GM21515 (cell line): ENCODE measurements around the gene NOM1.

ENCODE experiments used
- ATAC-seq: cut with Tn5 transposase; IDR thresholded peaks from one replicate; pipeline ENCODE4 v1.9.1; 2021; ENCODE audit not compliant: unreplicated experiment

NOM1 gene

DNA sequence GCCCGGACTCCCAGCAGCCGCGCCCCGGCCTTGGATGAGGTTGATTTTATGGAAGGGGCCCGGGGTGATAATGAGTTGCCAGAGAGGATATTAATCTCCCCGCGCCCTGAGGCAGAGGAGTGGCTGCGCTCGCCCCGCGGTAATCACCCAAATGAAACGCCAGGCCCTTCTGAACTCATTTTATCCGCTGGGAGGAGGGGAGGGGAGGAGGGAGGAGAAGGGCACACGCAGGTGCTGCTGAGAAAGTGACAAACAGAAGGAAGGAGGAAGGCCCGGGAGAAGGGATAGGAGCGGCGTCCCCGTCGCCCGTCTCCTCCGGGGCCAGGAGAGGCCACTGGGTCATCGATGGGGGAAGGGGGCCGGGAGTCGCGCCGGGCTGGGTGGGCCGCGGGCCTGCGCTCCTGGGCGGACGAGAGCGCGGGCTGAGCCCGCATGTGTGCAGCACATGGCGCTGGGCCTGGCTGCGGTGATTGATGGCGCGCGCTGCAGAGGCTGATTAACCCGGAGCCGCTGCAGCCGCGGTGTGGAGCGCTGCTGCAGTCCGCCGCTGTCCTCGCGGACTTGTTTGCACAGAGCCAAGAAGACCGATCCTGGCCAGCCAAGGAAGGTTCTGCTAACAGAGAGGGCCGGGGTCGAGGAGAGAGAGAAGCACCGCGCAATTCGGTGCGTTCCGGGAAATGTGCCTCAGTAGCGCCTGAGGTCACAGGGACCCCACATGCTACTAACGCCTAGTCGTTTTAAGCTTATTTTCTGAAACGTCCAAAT is 54.4 kb downstream of the NOM1 start:
- no peak for ATAC-seq

DNA sequence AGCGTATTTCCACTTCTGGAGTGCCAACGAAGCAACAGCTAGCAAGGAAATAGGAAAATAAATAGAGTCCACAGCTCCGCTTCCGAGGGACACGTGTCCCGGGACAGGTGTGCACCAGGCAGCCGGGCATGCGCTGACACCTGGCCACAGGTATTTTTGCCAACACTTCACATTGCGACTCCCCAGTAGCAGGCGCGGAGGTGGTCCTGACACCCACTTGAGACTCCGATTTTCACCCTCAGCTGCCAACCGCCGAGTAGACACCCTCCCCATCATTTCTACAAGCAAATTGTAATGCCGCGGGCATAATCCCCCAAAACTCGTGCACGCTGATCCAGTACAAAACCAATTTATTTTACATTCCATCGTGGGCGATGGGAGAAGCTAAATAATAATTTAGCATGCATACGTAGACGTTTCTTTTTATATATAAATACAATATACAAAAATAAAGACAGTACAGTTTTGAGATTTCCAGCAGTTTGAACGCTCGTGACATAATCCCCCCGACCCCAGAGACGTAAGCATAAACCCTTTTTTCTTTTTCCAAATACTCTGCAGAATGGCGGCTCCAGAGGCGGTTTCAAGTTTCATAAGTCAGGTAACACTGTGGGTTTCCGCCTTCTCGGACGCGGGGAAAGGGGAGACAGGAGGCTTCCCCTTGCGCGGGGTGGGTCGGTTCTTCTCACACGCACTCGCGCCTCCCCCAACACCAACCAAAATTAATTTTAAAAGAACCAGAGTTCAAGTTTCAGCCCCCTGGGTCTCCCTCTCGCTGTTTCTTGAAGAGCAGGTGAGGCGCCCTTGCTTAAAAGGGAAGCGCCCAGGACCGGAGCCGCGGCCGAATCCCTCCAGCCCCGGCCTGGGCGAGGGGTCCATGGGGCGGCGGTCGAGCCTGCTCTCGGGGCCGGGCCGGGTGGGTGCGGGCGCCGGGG is 55.3 kb downstream of the NOM1 start:
- no peak for ATAC-seq

DNA sequence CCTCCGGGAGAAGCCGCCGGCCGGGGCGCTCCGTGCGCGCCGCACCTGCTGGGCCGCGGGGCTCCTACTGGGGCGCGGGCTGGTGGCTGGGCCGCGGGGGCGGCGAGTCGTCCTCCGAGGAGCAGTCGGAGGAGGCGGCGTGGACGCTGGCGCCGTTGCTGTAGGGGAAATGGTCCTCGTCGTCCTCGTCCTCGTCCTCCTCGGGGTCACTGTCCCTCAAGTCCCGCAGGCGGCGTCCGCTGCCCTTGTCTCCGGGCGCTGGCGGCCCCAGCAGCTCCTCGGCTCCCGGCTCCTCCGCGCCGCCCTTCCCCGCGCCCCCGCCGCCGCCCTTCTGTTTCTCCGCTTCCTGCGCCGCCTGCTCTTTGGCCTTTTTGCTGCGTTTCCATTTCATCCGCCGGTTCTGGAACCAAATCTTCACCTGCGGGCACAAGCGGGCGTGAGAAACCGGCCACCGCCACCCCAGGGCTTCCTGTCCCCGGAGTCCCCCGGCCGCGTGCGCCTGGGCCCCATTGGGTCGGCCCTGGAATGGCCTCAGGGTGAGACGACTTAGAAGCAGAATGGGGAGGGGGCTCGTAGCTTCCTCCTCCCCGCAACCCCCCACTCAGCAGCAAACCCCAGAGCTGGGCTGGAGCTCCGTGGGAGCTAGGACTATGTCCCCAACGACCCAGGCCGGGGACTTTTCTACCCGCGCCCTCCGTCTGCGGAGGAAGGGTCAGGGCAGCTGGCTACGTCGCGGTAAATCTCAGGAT is 56.1 kb downstream of the NOM1 start:
- no peak for ATAC-seq

DNA sequence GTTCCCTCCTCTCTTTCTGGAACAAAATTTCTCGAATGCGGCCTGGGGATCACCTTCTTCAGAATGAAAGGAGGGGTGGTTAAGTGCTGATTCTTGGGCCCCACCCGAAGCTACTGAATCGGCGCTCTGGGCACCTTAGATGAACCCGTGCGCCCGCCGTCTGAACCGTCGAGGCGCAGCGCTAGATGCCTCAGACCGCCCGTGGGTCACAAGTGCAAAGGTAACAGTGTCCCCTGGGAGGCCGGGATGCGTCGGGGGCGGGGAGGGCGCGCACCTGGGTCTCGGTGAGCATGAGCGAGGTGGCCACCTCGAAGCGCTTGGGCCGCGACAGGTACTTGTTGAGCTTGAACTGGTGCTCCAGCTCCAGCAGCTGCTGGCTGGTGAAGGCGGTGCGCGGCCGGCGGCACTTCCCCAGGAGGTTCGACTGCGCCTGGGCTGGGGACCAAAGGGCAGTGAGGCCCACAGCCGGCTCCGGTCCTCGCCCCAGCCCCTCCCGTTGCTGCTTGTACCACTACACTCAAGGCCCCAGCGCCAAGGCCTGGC is 56.8 kb downstream of the NOM1 start:
- ATAC-seq = no peak

DNA sequence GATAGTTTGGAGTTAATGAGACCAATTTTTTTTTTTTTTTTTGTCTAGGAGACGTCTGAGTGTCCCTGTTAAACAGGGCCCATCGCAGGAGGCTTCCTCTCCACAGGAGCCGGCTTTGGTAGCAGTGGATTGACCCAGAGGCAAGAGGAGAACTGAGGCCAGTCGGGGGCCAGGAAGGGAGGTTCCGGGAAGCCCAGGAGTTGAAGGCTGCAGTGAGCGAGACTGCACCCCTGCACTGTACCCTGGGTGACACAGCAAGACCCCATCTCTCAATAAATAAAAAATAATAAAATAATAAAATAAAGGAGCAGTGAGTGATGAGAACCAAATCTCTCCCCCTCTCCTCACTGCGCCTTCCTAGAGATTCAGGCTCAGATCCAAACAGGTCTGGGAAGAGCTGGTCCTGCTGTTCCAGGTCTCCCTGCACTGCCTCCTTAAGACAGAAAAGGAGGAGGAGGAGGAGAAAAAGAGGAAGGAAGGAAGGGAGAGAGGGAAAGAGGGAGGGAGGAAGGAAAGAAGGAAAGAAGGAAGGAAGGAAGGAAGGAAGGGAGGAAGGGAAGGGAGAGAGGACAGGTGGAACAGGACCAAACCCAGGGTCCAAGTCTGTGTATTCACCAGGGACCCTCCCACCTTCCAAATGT is 57.4 kb downstream of the NOM1 start:
- no peak for ATAC-seq

DNA sequence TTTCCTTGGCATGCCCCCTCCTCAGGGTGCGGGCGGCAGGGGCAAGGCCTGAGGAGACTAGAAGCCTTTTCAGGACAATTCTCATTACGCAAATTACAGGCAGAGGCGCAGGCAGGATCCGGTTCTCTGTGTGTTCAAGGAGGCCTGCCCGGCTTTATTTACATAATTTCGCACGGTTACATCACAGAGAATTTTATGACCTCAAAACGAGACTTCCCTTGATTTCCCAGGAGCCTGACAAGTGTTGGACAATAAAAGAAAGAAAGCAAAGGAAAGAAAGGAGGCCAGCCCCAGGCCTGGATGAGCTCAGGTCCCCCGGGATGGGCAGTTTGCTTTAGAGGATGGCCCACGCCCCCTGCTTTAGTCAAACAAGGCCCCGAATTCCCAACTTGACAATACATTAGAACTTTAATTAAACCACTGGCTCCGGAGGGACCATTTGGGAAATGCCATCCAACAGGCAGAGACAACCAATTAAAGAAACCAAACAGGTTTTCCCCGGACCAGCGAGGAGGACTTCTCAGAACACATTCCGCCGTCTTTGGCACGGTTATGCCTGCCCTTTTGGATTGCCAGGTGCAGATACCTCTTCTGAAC is 58.1 kb downstream of the NOM1 start:
- no peak for ATAC-seq

DNA sequence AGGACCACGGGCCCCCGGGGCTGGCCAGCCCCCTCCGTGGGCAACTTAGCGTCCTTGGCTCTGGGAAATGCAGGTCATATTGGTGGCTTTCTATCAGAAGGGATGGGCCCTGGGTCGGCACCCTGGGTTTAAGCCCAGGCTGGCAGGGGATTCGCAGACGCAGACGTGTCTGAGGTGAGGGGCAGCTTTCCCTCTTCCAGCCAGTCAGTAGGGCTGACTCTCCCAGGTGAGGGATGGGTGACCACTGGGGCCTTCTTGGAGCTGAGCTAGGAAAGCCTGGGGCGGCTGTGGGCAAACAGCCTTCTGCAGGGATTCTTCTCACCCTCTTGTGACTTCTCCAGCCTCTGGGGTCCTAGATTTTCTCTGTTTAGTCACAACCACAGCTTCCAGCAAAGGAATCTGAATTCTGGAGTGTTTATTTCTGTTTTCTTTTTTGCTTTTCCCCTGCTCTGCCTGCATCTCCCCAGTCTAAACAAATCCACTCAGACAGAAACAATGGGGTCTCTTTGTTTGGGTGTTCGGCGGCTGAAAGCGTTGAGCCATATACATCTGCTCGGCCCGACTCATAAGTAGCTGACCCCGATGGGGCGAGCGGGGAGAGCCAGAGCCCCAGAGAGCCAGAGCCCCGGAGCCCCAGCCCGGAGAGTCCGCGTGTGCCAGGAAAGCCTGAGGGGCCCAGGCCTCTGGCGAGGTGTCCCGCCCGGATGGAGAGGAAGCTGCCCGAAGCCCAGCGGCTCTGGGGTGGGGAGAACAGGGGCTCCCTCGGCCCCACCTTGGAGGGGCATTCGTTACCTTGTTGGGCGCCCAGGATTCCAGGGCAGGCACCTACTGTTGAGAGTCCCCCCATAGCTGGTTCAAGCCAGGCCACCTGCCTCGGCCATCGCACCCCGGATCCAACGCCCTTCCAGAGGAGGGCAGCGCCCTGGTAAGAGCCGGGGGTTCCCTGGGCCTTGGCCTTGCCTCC is 59.0 kb downstream of the NOM1 start:
- no peak for ATAC-seq

DNA sequence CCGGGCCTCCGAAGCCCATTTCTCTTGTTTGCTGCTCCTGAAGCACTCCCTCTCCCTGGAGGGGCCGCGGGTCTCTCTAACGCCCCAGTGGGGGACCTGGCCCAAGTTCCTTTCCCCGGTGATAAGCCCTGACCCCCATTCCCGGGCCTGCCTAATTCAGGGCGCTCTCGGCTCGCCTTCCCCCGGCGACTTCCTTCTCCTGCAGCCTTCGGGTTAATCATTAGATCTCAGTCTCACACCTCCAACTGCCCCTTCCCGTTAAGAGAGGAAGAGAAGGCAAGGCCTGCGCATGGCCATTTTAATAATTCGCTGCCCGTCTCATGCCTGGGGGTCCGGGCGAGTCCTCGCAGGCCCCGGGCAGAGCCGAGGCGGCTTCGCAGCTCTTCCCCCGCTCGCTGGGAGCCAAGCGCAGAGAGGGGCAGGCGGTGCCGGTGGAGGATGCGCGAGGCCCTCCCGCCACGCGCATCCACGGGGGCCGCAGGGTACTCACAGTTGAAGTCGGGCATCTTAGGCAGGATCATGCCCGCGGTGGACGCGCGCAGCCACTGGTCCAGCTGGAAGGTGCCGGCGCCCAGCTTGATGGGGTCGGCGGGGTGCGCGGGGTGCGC is 59.8 kb downstream of the NOM1 start:
- ATAC-seq = no peak

DNA sequence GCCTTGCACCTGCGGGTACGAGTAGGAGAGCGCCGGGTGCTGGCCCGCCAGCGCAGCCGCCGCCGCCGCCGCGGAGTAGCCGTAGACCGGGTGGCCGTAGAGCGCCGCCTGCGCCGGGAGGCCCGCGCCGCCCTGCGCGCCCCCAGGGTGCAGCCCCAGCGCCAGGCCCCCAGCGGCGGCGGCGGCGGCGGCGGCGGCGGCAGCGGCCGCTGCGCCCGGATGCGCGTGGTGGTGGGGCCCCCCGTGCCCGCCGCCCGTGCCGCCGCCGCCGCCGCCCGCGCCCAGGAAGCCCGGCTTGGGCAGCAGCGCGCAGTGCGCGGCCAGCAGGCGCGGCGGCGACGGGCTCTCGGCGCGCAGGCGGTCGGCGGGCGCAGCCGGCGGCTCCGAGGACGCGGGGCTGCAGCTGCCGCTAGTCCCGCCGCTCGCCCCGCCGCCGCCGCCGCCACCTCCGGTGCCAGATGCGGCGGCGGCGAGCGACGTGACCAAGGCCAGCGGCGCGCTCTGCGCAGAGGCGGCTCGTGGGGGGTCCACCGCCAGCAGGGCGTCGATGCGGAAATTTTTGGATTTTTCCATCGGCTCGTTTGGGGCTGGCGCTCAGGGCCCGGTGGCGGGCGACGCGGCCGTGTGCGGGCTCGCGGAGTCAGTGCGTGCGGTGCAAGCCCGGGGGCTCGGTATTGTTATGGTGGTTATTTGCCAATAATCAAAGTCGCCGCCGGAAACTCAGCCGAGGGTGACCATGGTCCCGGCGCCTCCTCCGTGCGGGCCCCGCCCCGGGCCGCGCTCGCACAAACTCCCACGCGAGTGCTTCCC is 60.5 kb downstream of the NOM1 start:
- ATAC-seq = peak; percentile 24

DNA sequence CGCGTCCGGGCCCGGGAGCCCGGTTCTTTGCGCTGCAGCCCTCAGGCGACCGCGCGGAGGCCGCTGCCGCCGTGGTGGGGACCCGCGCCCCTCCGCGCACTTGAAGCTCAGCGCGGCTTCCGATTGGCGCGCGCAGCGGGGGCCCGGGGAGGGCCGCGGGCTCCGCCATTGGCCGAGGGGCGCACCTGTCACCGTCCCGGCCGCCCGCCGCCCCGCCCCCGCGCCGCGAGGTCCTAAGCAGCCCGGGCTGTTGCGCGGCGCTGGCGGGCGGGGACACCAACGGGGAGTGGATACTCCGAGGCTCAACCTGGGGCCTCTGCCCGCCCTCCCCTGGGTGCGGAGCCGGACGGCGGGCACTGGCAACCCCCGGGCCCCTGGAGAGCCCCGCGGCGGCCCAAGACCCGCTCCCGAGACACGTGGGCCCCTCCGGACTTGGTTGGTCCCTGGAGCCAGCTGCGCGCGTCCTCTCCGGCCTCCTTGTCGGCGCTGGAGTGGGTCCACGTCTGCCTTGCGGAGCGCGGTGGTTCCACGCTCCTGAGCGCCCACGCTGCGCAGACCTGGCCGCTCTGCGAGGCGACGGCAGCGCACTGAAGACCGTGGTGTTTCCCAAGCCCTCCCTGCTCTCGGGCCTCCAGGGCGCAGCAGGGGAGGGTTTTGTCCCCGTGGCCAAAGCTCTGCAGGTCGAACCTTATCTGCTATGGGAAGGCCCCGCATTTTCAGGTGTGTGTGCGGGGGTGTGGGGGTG is 61.2 kb downstream of the NOM1 start, which contains the start of gene MNX1:
Gene MNX1, minus strand, starts transcription at position 76 of the 745 bp plus-strand sequence. CDS start 313 bp downstream, outside the sequence.
- peak; percentile 70 for ATAC-seq

DNA sequence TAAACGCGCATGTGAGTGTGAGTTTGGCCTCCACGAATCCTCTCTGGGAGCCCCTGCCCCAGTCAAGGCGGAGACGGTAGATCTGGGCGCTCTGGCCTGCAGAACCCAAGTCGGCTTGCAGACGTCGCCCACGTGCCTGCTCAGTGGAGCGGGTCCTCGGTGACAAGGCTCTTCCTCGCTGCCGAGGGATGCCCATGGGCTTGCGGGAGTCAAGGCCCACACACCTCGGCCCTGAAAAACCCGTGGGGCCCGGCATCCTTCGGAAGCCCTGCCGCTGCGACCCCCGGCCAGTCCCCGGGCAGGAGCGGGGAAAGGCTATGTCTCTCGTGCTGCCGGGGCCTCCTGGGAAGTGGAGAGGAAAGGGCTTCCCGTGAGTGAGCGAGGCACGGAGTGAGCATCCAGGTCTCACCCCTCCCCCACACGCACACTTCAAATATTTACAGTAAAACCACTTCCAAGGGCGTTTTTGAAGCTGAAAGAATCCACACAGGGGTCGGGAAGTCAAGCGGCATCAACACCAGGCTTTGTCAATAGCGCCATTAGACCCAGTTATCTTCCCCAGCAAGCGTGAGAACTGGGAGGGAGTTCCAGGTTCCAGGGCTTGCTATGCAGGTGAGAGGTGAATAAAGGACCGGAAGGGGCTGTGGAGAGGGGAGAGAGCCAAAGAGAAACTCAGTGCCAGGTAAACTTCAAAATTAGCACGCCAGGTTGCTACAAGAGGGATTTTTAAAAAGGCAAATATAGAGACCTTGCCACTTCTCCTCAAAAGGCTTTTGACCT is 62.0 kb downstream of the NOM1 start:
- ATAC-seq = no peak

DNA sequence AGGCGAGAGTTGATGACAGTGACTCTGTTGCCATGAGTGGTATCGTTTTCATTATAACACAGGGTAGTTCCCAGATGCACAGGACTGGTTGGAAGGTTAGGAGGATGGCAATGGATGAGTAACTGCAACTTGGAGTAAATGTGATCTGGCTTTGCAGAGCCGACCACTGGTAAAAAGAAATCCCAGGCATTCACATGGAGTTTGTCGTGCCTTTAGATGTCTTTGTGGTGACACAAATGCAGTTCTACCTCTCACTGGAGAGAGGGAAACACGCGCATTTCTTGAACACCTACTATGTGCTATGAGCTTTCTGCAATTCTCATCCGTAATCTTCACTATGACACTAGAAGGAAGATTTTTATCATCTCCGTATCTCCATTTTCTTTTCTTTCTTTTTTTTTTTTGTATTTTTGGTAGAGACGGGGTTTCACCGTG is 62.6 kb downstream of the NOM1 start:
- ATAC-seq = no peak

DNA sequence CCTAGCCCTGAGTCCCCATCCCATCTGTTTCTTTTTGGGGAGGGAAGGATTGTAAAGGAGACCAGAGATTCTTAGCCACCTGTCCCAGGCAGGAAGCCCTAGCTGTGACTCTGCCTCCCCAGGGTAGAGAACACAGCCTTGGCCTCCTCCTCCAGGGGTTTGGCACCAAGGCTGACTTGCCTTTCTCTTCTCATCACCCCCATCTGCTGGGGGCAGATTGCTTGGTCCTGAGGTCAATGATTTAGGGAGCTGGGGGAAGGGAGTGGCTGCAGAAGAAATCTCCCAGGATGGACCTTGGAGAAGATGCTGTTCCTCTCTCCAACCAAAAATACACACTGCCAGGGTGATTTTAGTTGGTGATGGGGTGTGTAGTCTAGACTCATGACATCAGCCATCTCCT is 63.6 kb downstream of the NOM1 start:
- ATAC-seq = no peak

DNA sequence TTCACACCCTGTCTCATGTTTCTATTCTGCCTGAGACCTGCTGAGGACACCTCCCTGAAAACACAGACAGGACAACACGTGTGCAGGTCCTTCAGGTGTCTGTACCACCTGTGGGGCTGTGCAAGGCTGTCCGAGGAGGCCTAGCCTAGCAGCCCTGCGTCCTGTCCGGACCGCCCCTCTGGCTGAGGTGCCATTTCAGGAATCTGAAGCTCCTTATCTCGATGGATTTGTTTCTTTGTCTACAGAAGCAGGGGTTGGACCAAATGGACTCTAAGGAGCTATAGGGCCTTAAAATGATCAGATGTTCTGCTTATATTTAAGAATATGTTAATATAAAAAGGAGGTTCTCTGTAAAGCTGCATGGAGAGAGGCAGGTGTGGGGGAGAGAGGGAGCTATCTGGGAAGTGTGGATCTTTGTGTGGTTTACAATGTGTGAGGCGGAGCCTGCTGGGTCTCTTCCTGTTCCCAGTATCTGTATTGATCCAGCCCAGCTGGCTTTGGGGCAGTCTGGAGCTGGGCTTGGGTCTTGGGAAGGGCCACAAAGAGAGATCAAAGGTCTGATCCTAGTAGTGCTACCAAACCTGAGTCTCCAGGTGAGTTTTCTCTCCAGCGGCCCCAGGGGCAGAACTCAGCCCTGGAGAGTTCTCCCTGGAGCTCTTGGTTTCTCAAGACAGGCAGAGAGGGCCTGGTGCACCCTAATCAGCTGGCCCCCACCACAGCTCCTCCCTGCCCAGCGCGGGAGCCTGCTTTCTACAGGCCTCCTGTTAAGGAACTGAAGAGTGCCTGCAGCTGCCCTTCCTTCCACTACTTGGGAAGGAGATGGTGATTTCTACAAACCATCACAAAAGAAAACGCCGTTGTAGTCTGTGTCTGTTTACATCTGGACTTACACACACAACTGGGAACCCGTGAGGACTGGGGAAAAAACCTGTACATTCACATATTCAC is 64.4 kb downstream of the NOM1 start:
- no peak for ATAC-seq
